Suprapubic skin (tissue), 4 donors: Measurements from ENCODE around the gene MAP2K5. TPM values are rescaled to one million over a fixed set of nuclear protein-coding genes. Genes with fewer than 3 reads are reported as not detected.

Source experiments
- DNase-seq, 2 donors: peaks; one replicate each; pipeline ENCODE4 v3.0.0-alpha.2; 2019; ENCODE audit warnings: low spot score in 2 of 2
- H3K27ac ChIP-seq: fragments of 200-600 bp; sonication (generic); one replicate; pipeline ENCODE4 v1.5.1; 2019
- H3K27me3 ChIP-seq: fragments of 200-600 bp; sonication (generic); one replicate; pipeline ENCODE4 v1.5.1; 2019
- H3K36me3 ChIP-seq: fragments of 200-600 bp; sonication (generic); one replicate; pipeline ENCODE4 v1.5.1; 2019
- H3K4me1 ChIP-seq: fragments of 200-600 bp; sonication (generic); one replicate; pipeline ENCODE4 v1.5.1; 2019
- H3K4me3 ChIP-seq: fragments of 200-600 bp; sonication (generic); one replicate; pipeline ENCODE4 v1.5.1; 2019; ENCODE audit warnings: mild to moderate bottlenecking
- H3K9me3 ChIP-seq: fragments of 200-600 bp; sonication (generic); one replicate; pipeline ENCODE4 v1.5.1; 2019
- EP300 ChIP-seq: sonication (generic); formaldehyde crosslinking; IDR thresholded peaks from one replicate; pipeline ENCODE4 v1.6.1; 2017; ENCODE audit warnings: antibody characterized with exemption
- POLR2A ChIP-seq, 2 donors: fragments of 450-650 bp; IDR thresholded peaks; one replicate each; pipeline ENCODE4 v1.6.1; 2017; ENCODE audit warnings: antibody characterized with exemption in 2 of 2, mild to moderate bottlenecking in 2 of 2, moderate library complexity in 2 of 2
- POLR2AphosphoS5 ChIP-seq, 3 donors: sonication (generic); formaldehyde crosslinking; IDR thresholded peaks; one replicate each; pipeline ENCODE4 v1.6.1; 2017; ENCODE audit warnings: antibody characterized with exemption in 3 of 3
- WGBS: methylation state at CpG from one replicate; pipeline ENCODE4 v1.1.5; 2018; 5-methylcytosine and 5-hydroxymethylcytosine counted together
- total RNA-seq, 4 donors: library from RNA; depleted of rRNA; stranded (reverse); fragments of >200 nt; gene quantifications; one replicate each; pipeline ENCODE4 v1.1.0, GENCODE V29; 2016
- TF ChIP-seq, protein P1 (sequence below), 2 donors: fragments of 200-600 bp in 1 of 2; fragments of 450-650 bp in 1 of 2; sonication (generic) in 1 of 2; IDR thresholded peaks; one replicate each; pipeline ENCODE4 v1.5.1; 2016 to 2019; ENCODE audit warnings: antibody characterized with exemption in 2 of 2, mild to moderate bottlenecking in 1 of 2, moderate library complexity in 1 of 2

MAP2K5 gene
- total RNA-seq, 4 donors from 2014 or later, result 9.5 to 18.5 (median 10.2) TPM

GRCh38 chr15:67843092-67843501 is 300.6 kb downstream of the MAP2K5 start:
- Histone ChIP-seq H3K27me3 (no peaks in the 10 kb centered on the region), H3K27ac (no peak overlapping the region), H3K36me3 (no peaks in the 10 kb centered on the region), H3K4me3 (no peak overlapping the region), H3K9me3 (no peaks in the 10 kb centered on the region), H3K4me1 (peaks cover 23% of the 10 kb centered on the region)
- no peak for DNase-seq
- TF ChIP-seq, protein P1, sequence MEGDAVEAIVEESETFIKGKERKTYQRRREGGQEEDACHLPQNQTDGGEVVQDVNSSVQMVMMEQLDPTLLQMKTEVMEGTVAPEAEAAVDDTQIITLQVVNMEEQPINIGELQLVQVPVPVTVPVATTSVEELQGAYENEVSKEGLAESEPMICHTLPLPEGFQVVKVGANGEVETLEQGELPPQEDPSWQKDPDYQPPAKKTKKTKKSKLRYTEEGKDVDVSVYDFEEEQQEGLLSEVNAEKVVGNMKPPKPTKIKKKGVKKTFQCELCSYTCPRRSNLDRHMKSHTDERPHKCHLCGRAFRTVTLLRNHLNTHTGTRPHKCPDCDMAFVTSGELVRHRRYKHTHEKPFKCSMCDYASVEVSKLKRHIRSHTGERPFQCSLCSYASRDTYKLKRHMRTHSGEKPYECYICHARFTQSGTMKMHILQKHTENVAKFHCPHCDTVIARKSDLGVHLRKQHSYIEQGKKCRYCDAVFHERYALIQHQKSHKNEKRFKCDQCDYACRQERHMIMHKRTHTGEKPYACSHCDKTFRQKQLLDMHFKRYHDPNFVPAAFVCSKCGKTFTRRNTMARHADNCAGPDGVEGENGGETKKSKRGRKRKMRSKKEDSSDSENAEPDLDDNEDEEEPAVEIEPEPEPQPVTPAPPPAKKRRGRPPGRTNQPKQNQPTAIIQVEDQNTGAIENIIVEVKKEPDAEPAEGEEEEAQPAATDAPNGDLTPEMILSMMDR (IDR thresholded peaks at IDR 0.05), result no peak
- TF ChIP-seq POLR2A (IDR thresholded peaks at IDR 0.05) (no peak), POLR2AphosphoS5 (IDR thresholded peaks at IDR 0.05) (no peak), EP300 (no peak)
- WGBS, result 82% methylated on average over 7 of the region's 7 CpGs

DNA sequence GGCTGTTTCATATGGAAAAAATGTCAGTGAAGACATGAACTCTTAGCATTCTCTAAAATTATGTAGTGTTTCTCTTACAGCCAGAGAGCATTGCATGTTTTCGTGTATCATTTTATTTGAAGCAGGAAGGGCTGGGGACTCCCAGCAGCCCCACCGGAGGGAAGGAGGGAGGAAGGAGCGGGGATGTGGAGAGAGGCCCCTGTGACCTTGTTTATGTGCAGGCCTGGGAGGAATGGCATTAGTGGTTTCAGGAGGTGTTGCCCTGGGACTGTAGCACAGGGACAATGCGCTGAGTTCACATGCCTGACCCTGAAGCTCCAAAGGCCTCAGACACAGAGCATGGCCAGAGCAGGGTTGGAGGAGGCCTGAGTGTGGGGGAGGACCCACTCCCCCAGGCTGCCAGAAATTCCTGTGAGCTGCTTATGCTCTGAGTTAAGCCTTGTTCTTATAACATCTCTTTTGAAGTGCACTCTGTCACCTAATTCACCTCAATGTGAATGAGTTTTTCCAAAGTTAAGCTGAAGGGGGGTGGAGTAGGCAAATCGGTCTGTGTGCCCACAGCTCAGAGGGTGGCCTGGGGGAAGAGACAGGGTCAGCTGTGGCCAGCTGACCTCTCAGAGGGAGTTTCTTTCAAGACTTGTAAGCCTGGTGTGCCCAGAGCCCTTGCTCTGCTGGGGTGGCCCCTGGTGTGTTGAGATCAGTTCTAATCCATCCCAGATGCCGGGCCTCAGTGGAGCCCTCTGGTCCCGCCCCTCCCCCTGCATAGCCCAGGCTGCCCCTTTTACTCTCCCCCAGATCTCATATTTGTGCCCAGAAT is 301.3 kb downstream of the MAP2K5 start:
- no peaks in the 10 kb centered on the region for H3K36me3 ChIP-seq
- DNase-seq, result no peak
- H3K4me1 ChIP-seq, result peaks cover 17% of the 10 kb centered on the region
- no peak overlapping the region for H3K4me3 ChIP-seq
- H3K9me3 ChIP-seq, result no peaks in the 10 kb centered on the region
- 78% methylated on average over 7 of the region's 7 CpGs for WGBS
- TF ChIP-seq POLR2AphosphoS5 (IDR thresholded peaks at IDR 0.05), result no peak
- TF ChIP-seq, protein P1 (IDR thresholded peaks at IDR 0.05), result no peak
- TF ChIP-seq EP300, result no peak
- H3K27ac ChIP-seq, result no peak overlapping the region
- H3K27me3 ChIP-seq, result no peaks in the 10 kb centered on the region

DNA sequence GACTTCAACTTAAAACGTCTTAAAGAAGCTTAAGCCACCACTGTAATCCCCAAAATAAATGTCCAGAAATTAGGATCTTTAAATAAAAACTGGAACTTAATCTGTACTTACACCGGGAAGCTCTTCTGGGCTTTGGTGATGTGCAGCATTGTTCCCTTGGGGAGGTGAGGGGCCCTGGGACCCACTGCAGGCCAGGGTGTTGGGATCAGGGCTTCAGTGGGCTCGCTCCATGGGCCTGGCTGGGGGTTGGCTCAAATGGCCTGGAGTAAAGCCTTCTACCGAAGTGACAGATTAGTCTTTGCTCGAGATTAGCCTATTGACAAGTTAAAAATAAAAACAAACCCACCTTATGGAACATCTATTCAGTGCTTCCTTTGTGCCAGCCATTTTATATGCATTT is 303.5 kb downstream of the MAP2K5 start:
- no peak for TF ChIP-seq POLR2AphosphoS5 (IDR thresholded peaks at IDR 0.05)
- no peak for TF ChIP-seq EP300
- TF ChIP-seq, protein P1 (IDR thresholded peaks at IDR 0.05), result no peak
- TF ChIP-seq POLR2A (IDR thresholded peaks at IDR 0.05), result no peak
- DNase-seq, result no peak

GRCh38 chr15:67849538-67849937 is 307.0 kb downstream of the MAP2K5 start:
- no peaks in the 10 kb centered on the region for H3K9me3 ChIP-seq
- no peak for DNase-seq
- H3K27me3 ChIP-seq, result no peaks in the 10 kb centered on the region
- no peak overlapping the region for H3K27ac ChIP-seq
- H3K4me1 ChIP-seq, result no peaks in the 10 kb centered on the region
- TF ChIP-seq, protein P1 (IDR thresholded peaks at IDR 0.05), result no peak
- no peak for TF ChIP-seq POLR2A (IDR thresholded peaks at IDR 0.05)
- TF ChIP-seq EP300, result no peak
- TF ChIP-seq POLR2AphosphoS5 (IDR thresholded peaks at IDR 0.05), result no peak
- no peak overlapping the region for H3K4me3 ChIP-seq
- no peaks in the 10 kb centered on the region for H3K36me3 ChIP-seq
- 90% methylated on average over 1 of the region's 1 CpG for WGBS

More for the DNA sequence above, 303.5 kb downstream of the MAP2K5 start:
- 86% methylated on average over 5 of the region's 5 CpGs for WGBS
- Histone ChIP-seq H3K4me3 (no peak overlapping the region), H3K4me1 (peaks cover 7% of the 10 kb centered on the region), H3K36me3 (no peaks in the 10 kb centered on the region), H3K27me3 (no peaks in the 10 kb centered on the region), H3K9me3 (no peaks in the 10 kb centered on the region), H3K27ac (no peak overlapping the region)

DNA sequence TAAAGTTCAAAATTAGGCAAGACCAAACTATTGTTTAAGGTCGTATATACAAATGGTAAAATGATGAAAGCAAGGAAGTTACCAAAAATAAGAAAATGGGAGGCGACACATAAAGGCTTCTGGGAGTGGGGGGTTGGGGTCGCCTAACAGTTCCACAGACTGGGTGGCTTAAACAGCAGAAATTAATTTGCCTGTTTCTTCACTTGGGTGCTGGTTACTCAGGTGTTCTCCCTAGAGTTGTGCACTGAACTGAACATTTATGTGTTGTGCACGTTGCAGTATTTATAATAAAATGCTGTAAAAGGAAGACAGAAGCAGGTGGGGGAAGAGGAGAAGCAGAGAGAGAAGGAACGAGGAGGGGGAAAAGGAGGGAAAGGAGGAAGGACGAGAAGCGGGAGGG is 307.8 kb downstream of the MAP2K5 start:
- Histone ChIP-seq H3K4me1 (no peaks in the 10 kb centered on the region), H3K9me3 (no peaks in the 10 kb centered on the region), H3K27me3 (no peaks in the 10 kb centered on the region), H3K4me3 (no peak overlapping the region), H3K36me3 (no peaks in the 10 kb centered on the region), H3K27ac (no peak overlapping the region)
- 67% methylated on average over 7 of the region's 7 CpGs for WGBS
- DNase-seq, result no peak
- TF ChIP-seq, protein P1 (IDR thresholded peaks at IDR 0.05), result no peak
- TF ChIP-seq POLR2AphosphoS5 (IDR thresholded peaks at IDR 0.05) (no peak), EP300 (no peak), POLR2A (IDR thresholded peaks at IDR 0.05) (no peak)
